Psoas muscle (tissue), 8 donors: ENCODE results near the gene SCLT1. TPM values are rescaled to one million over a fixed set of nuclear protein-coding genes. Genes with fewer than 3 reads are reported as not detected.

ENCODE experiments used
- ATAC-seq, 4 donors: fragments of 200-7000 bp; cut with Tn5 transposase; one replicate each; pipeline ENCODE4 v1.9.1; 2020; ENCODE audit warnings: moderate library complexity in 3 of 4, mild to moderate bottlenecking in 2 of 4
- DNase-seq, 2 donors: peaks; one replicate each; pipeline ENCODE4 v3.0.0-alpha.2; 2020
- H3K27ac ChIP-seq: fragments of 200-600 bp; one replicate; pipeline ENCODE4 v1.8.0; 2022
- H3K27me3 ChIP-seq, 3 donors: fragments of 200-600 bp in 1 of 3; one replicate each; pipeline versions ENCODE4 v1.6.1 to v1.8.0; 2013 to 2022; ENCODE audit warnings: low read length in 2 of 3, mild to moderate bottlenecking in 2 of 3, moderate library complexity in 1 of 3; ENCODE audit not compliant: insufficient read depth in 3 of 3
- H3K36me3 ChIP-seq, 2 donors: fragments of 200-600 bp in 1 of 2; one replicate each; pipeline versions ENCODE4 v1.6.1 to v1.8.0; 2013 to 2022; ENCODE audit warnings: low read depth in 1 of 2, mild to moderate bottlenecking in 1 of 2, moderate library complexity in 1 of 2; ENCODE audit not compliant: insufficient read depth in 1 of 2
- H3K4me1 ChIP-seq: fragments of 200-600 bp; one replicate; pipeline ENCODE4 v1.8.0; 2022
- H3K4me3 ChIP-seq: fragments of 200-600 bp; one replicate; pipeline ENCODE4 v1.8.0; 2022; ENCODE audit warnings: mild to moderate bottlenecking
- H3K9me3 ChIP-seq: fragments of 200-600 bp; one replicate; pipeline ENCODE4 v1.8.0; 2022
- CTCF ChIP-seq: fragments of 200-600 bp; IDR thresholded peaks from one replicate; pipeline ENCODE4 v1.8.0; 2022; ENCODE audit warnings: antibody characterized with exemption
- WGBS, 3 donors: extraction: QIAGEN DNeasy Blood & Tissue Kit; methylation state at CpG; one replicate each; pipeline versions ENCODE4 v1.1.6 to v1.1.7; 2013; 5-methylcytosine and 5-hydroxymethylcytosine counted together
- intact Hi-C, 2 donors: fragments of 100-400 bp; cut with DNase I; formaldehyde crosslinking; loops; one replicate each; pipeline versions ENCODE4 v1.11.0 to v1.14.2; 2022
- polyA plus RNA-seq, 3 donors: library from polyadenylated mRNA; stranded (reverse); fragments of 200-250 nt; gene quantifications; one replicate each; pipeline ENCODE4 v1.2.3, GENCODE V29; 2013
- total RNA-seq, 4 donors: library from RNA; stranded (reverse); fragmentation: NEBNext Ultra II Directional in 2 of 4; extraction: Animal tissue kit (Norgen Biotek cat#: 25700) in 2 of 4; gene quantifications; one replicate each; pipeline versions ENCODE4 v1.2.1 to v1.2.4, GENCODE V29; 2021 to 2023
- donor health status: healthy with polysubstance abuse.
- donor health status: DM: no; HTN: no; CAD: no; lungs with moderate emphysema.
- donor health status: Bipolar disorder and iron deficiency.
- donor health status: healthy.
- donor health status: DM: yes; HTN: yes; CAD: no.
- donor health status: DM: no; HTN: no; CAD: no.
- donor health status: DM: no; HTN: no; CAD: no.
- donor health status: DM: yes; HTN: yes; CAD: no.

Gene SCLT1
- total and polyA plus RNA-seq, 7 donors, result 1.1 to 5.3 (median 3.1) TPM

DNA sequence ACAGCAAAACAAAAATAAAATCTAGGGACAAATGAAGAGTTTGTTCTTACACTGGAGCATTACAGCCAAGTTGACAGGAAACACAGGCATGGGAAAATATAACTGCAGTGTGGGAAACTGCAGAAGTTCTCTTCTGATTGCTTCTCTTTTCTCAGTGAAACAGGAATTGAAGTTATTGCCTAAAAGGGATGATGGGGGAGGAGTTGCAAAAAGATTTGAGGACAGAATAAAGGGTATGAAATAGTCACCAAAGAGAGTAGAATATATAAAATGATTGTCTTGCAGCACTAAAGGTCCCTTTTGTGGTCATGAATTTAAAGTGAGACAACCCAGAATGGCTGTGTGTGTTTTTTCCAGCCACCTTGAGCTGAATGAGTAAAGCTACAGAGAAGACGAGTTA lies 180.1 kb downstream of the SCLT1 start:
- intact Hi-C loops, result no loop called here
- ATAC-seq (no peak), DNase-seq (no peak)
- Histone ChIP-seq H3K9me3 (no peaks in the 10 kb centered on the region), H3K36me3 (no peaks in the 10 kb centered on the region), H3K4me1 (no peaks in the 10 kb centered on the region), H3K4me3 (no peak overlapping the region), H3K27ac (no peak overlapping the region), H3K27me3 (no peaks in the 10 kb centered on the region)
- no peak for TF ChIP-seq CTCF
- WGBS, 3 donors, result 58 to 89% (median 73%) methylated on average over 1 of the region's 1 CpG

DNA sequence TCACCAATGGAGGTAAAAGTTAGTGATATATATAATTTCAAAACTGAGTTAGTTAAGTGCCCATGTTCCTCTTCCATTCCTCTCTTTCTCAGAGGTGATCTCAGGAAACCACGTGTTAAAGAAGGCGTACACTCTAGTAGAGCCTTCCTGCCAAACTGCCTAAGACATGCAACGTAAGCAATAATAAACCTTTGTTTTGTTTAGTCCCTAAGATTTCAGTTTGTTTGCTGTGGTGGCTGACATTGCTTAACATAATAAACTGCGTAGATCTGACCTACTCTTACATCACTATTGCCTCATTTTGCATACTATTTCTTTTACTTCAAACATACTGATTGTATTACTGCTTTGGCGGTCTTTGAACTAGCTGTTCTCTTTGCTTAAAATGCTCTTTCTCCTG lies 184.6 kb downstream of the SCLT1 start:
- Histone ChIP-seq H3K36me3 (no peaks in the 10 kb centered on the region), H3K27me3 (no peaks in the 10 kb centered on the region), H3K27ac (no peak overlapping the region), H3K9me3 (no peaks in the 10 kb centered on the region), H3K4me3 (no peak overlapping the region), H3K4me1 (peaks cover 9% of the 10 kb centered on the region)
- ATAC-seq (no peak), DNase-seq (no peak)
- no peak for TF ChIP-seq CTCF
- 77 to 82% (median 81%) methylated on average over 5 of the region's 5 CpGs for WGBS, 3 donors
- intact Hi-C loops, result no loop called here

DNA sequence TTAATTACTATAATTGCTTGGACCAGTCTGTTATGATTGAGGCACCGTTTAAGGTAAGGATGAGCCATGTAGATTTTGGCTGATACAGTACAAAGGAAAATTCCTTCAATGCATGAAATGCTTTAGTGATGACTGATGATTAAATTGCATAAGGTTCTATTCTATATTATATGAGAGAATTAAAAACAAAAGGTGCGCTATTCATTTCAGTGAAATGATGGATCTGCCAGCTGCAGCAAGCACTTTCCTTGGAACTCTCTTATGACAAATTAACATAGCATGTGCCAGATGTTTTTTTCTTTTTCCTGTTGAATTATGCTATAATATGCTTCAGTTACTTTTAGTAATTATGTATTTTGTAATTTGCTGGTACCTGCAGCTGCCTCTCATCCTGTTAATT lies 185.4 kb downstream of the SCLT1 start:
- Histone ChIP-seq H3K4me1 (peaks cover 9% of the 10 kb centered on the region), H3K27ac (no peak overlapping the region), H3K36me3 (no peaks in the 10 kb centered on the region), H3K4me3 (no peak overlapping the region), H3K27me3 (no peaks in the 10 kb centered on the region), H3K9me3 (no peaks in the 10 kb centered on the region)
- no peak for TF ChIP-seq CTCF
- intact Hi-C loops, result no loop called here
- DNase-seq, result no peak
- no peak for ATAC-seq
- 71 to 78% (median 74%) methylated on average over 2 of the region's 2 CpGs for WGBS, 3 donors

DNA sequence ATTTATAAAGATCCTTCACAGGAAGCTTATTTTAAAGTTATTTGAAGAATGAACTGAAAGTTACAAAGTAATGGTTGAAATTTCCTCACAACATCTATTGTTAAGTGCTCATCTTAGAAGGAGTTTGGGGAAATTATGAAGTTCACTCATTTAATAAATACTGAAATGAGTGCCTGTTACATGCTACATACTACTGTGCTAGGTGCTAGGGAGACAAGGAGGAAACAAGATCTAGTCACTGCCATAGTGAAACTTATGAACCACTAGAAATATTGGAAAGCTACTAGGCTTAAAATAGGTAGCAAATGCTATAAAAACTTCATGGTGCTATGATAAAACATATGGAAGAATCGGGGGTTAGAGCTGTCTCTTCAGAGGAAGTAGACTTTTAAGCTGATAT lies 186.8 kb downstream of the SCLT1 start:
- TF ChIP-seq CTCF, result no peak
- no peak for DNase-seq
- H3K4me1 ChIP-seq, result peaks cover 9% of the 10 kb centered on the region
- H3K4me3 ChIP-seq, result no peak overlapping the region
- no peak for ATAC-seq
- intact Hi-C loops, result no loop called here
- no peak overlapping the region for H3K27ac ChIP-seq
- 65 to 90% (median 81%) methylated on average over 1 of the region's 1 CpG for WGBS, 3 donors
- H3K27me3 ChIP-seq, result no peaks in the 10 kb centered on the region
- no peaks in the 10 kb centered on the region for H3K9me3 ChIP-seq
- H3K36me3 ChIP-seq, result no peaks in the 10 kb centered on the region

- no peak for DNase-seq
- Histone ChIP-seq H3K27me3 (no peaks in the 10 kb centered on the region), H3K4me3 (no peak overlapping the region), H3K9me3 (no peaks in the 10 kb centered on the region), H3K27ac (peak overlapping the region; percentile 1), H3K4me1 (peaks cover 9% of the 10 kb centered on the region), H3K36me3 (no peaks in the 10 kb centered on the region)
- intact Hi-C loops, result no loop called here
- peak in 3 of 4 donors; percentile 46 to 60 (median 47) for ATAC-seq
- no peak for TF ChIP-seq CTCF
- 33 to 64% (median 41%) methylated on average over 3 of the region's 3 CpGs for WGBS, 3 donors
Measured at GRCh38 chr4:128904821-128905220, 188.5 kb downstream of the SCLT1 start.
